ENCODE data around the gene GSK3A.
A peak's percentile ranks its signal among the peaks of the same experiment; 100 is the strongest.

GSK3A gene

GRCh38 chr19:42250666-42251531 is 8.5 kb upstream of the GSK3A start (continued):
- TF ChIP-seq, protein P1, sequence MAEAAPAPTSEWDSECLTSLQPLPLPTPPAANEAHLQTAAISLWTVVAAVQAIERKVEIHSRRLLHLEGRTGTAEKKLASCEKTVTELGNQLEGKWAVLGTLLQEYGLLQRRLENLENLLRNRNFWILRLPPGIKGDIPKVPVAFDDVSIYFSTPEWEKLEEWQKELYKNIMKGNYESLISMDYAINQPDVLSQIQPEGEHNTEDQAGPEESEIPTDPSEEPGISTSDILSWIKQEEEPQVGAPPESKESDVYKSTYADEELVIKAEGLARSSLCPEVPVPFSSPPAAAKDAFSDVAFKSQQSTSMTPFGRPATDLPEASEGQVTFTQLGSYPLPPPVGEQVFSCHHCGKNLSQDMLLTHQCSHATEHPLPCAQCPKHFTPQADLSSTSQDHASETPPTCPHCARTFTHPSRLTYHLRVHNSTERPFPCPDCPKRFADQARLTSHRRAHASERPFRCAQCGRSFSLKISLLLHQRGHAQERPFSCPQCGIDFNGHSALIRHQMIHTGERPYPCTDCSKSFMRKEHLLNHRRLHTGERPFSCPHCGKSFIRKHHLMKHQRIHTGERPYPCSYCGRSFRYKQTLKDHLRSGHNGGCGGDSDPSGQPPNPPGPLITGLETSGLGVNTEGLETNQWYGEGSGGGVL (tag by site-specific recombination; IDR thresholded peaks at IDR 0.05), result 0 out of 2 replicates have a peak, but pooled peaks have one; percentile 8
- TF ChIP-seq ZNF561 (tag by site-specific recombination; IDR thresholded peaks at IDR 0.05; ENCODE audit: borderline replicate concordance) (no peak), ZBTB49 (tag by site-specific recombination; IDR thresholded peaks at IDR 0.05; ENCODE audit: low read depth) (no peak), ZFP69B (tag by site-specific recombination; IDR thresholded peaks at IDR 0.05) (peak; percentile 58; the same call in 1 of the 2 replicates), ZFHX2 (tag by site-specific recombination; conservative IDR thresholded peaks at IDR 0.05) (peak; percentile 74), ZNF571 (tag by site-specific recombination; IDR thresholded peaks at IDR 0.05) (no peak), ZNF629 (tag by site-specific recombination; IDR thresholded peaks at IDR 0.05) (peak; percentile 27; the same call in 1 of the 2 replicates), ZNF830 (tag by site-specific recombination; IDR thresholded peaks at IDR 0.05; ENCODE audit: low read depth) (no peak), PATZ1 (tag by site-specific recombination; IDR thresholded peaks at IDR 0.05) (peak; percentile 81), IKZF3 (tag by site-specific recombination; IDR thresholded peaks at IDR 0.05) (0 out of 2 replicates have a peak, but pooled peaks have one; percentile 16), GLIS2 (tag by site-specific recombination; IDR thresholded peaks at IDR 0.05) (peak; percentile 52), AEBP2 (tag by site-specific recombination; IDR thresholded peaks at IDR 0.05; ENCODE audit: borderline replicate concordance) (no peak), ZFP41 (tag by site-specific recombination; IDR thresholded peaks at IDR 0.05; ENCODE audit: borderline replicate concordance) (no peak), ZNF692 (tag by site-specific recombination; IDR thresholded peaks at IDR 0.05) (peak; percentile 94), ZBTB10 (tag by site-specific recombination; IDR thresholded peaks at IDR 0.05) (peak; percentile 91)
